Progenitor cell of endocrine pancreas (in vitro differentiated cells): ENCODE results near the gene SYNE2. TPM values are rescaled to one million over a fixed set of nuclear protein-coding genes. Genes with fewer than 3 reads are reported as not detected.

Experiments
- DNase-seq: peaks from one replicate; pipeline ENCODE4 v3.0.0; 2021; ENCODE audit warnings: low spot score; ENCODE audit not compliant: unreplicated experiment
- H3K27ac Mint-ChIP-seq: 2 replicates; pipeline ENCODE4 v1.8.0; 2021; ENCODE audit warnings: mild to moderate bottlenecking, moderate library complexity, mixed read lengths
- H3K27me3 Mint-ChIP-seq: 2 replicates; pipeline ENCODE4 v1.8.0; 2021; ENCODE audit warnings: mixed read lengths
- H3K36me3 Mint-ChIP-seq: 2 replicates; pipeline ENCODE4 v1.8.0; 2022; ENCODE audit warnings: mixed read lengths; ENCODE audit not compliant: insufficient read depth
- H3K4me1 Mint-ChIP-seq: 2 replicates; pipeline ENCODE4 v1.8.0; 2021; ENCODE audit warnings: low read depth, mixed read lengths
- H3K4me3 Mint-ChIP-seq: 2 replicates; pipeline ENCODE4 v1.8.0; 2021; ENCODE audit warnings: low read depth, mild to moderate bottlenecking, moderate library complexity, mixed read lengths
- H3K9me3 Mint-ChIP-seq: 2 replicates; pipeline ENCODE4 v1.8.0; 2021; ENCODE audit warnings: low read depth, mixed read lengths
- total RNA-seq: library from RNA; stranded (reverse); gene quantifications from 2 replicates; pipeline ENCODE4 v1.2.1, GENCODE V29; 2021
- TF ChIP-seq, protein P1 (sequence below): fragments of 200-600 bp; sonication (generic); IDR thresholded peaks from one replicate; pipeline ENCODE4 v1.5.0; 2021; ENCODE audit warnings: antibody characterized with exemption, mild to moderate bottlenecking; ENCODE audit not compliant: unreplicated experiment

Gene SYNE2
- total RNA-seq, 1 donor from 2014 or later, result 108 TPM

DNA sequence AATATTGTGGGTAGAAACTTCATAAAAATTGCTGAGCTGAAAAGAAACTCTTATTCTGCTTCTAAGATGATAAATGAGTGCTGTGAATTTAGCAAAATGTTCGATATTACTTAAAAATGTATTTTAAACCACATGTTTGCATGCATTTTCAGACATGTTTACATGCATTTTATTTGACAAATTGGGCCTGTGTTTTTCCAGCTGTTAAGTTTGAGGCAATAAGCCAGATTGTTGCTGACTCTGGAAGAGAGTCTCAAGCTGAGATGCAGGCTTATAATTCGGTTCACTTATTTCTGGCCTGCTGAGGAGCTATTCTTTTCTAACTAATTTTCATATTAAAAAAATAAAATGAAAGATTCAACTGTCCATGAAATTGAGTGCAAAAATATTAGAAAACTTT, 110.1 kb downstream of the SYNE2 start:
- TF ChIP-seq, protein P1, sequence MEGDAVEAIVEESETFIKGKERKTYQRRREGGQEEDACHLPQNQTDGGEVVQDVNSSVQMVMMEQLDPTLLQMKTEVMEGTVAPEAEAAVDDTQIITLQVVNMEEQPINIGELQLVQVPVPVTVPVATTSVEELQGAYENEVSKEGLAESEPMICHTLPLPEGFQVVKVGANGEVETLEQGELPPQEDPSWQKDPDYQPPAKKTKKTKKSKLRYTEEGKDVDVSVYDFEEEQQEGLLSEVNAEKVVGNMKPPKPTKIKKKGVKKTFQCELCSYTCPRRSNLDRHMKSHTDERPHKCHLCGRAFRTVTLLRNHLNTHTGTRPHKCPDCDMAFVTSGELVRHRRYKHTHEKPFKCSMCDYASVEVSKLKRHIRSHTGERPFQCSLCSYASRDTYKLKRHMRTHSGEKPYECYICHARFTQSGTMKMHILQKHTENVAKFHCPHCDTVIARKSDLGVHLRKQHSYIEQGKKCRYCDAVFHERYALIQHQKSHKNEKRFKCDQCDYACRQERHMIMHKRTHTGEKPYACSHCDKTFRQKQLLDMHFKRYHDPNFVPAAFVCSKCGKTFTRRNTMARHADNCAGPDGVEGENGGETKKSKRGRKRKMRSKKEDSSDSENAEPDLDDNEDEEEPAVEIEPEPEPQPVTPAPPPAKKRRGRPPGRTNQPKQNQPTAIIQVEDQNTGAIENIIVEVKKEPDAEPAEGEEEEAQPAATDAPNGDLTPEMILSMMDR, result no peak
- Mint-ChIP-seq H3K9me3 (no peaks in the 10 kb centered on the region), H3K27me3 (no peaks in the 10 kb centered on the region), H3K27ac (no peak overlapping the region), H3K4me1 (no peaks in the 10 kb centered on the region), H3K36me3 (peaks cover 4% of the 10 kb centered on the region), H3K4me3 (no peak overlapping the region)
- no peak for DNase-seq

DNA sequence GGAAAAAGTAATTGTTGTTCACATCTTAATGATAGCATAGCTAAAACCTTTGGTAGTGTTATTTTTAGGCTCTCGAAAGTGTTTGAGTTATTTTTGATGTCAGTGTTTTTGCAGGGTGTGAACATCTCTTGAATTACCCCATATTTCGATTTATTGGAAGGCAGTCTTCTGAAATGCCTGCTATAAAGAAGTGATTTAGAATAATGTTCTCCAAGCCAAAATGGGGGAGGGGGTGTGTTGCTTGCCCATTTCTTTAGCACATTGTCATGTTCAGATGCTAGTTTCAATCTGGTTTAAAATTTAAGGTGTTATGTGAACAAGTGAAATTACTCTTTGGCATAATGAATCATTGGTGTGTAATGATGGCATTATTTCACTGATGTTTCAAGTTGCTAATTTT, 110.6 kb downstream of the SYNE2 start:
- no peak overlapping the region for H3K27ac Mint-ChIP-seq
- no peak for DNase-seq
- no peaks in the 10 kb centered on the region for H3K4me1 Mint-ChIP-seq
- no peak overlapping the region for H3K4me3 Mint-ChIP-seq
- H3K36me3 Mint-ChIP-seq, result peaks cover 4% of the 10 kb centered on the region
- TF ChIP-seq, protein P1, result no peak
- H3K27me3 Mint-ChIP-seq, result no peaks in the 10 kb centered on the region
- no peaks in the 10 kb centered on the region for H3K9me3 Mint-ChIP-seq

DNA sequence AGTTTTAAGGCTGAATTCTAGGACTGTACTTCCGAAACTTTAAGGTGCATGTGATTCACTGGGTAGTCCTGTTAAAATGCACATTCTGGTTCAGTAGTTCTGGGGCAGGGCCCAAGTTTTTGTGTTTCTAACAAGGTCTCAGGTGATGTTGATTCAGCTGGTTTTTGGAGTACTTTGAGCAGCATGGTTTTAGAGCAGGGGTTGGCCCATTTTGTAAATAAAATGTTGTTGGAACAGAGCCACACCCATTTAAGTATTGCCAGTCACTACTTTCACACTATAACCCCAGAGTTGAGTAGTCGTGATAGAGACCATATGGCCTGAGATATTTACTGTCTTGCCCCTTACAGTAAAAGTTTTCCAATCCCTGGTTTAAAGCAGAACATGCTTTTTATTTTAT, 111.3 kb downstream of the SYNE2 start:
- Mint-ChIP-seq H3K36me3 (peaks cover 7% of the 10 kb centered on the region), H3K4me1 (no peaks in the 10 kb centered on the region), H3K4me3 (no peak overlapping the region), H3K27ac (no peak overlapping the region), H3K9me3 (no peaks in the 10 kb centered on the region), H3K27me3 (no peaks in the 10 kb centered on the region)
- TF ChIP-seq, protein P1, result no peak
- DNase-seq, result no peak

DNA sequence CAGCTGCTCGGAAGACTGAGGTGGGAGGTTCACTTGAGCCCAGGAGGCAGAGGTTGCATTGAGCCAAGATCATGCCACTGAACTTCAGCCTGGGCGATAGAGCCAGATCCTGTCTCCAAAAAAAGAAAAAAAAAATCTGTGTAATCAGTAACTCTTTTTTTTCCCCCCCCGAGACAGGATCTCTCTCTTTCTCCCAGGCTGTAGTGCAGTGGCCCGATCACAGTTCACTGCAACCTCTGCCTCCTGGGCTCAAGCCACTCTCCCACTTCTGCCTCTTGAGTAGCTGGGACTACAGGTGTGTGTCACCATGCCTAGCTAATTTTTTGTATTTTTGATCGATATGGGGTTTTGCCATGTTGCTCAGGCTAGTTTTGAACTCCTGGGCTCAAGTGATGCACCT, 113.6 kb downstream of the SYNE2 start:
- no peak overlapping the region for H3K27ac Mint-ChIP-seq
- TF ChIP-seq, protein P1, result no peak
- no peak overlapping the region for H3K4me3 Mint-ChIP-seq
- DNase-seq, result no peak
- no peaks in the 10 kb centered on the region for H3K4me1 Mint-ChIP-seq
- H3K27me3 Mint-ChIP-seq, result no peaks in the 10 kb centered on the region
- H3K36me3 Mint-ChIP-seq, result peaks cover 10% of the 10 kb centered on the region
- H3K9me3 Mint-ChIP-seq, result no peaks in the 10 kb centered on the region

DNA sequence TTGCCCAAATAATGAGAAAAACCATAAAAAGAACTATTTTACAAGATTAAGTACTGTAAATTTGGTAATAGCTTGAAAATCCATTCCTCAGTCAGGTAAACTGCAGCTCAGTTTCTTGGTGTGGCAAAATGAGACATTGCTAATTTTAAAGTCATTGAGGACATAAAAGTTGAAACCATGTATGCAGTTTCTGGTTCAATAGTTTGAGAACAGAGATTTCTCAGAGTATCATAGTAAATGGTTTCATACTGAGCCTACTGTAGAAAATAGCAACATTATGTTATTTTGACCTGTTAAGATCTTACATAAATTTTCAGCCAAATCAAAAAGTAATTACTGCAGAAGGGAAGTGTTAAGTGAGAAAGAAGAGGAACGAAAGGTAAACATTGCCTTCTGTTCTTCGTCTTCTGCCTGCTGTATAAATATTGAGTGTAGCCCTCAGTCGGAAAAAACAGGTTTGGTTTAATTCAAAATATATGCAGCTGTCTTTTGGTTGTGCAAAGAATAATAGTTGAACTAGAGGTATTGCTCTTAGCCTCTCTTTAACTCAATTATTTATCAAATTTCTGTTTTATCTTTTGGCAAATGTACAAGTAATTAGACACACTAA, 119.6 kb downstream of the SYNE2 start:
- Mint-ChIP-seq H3K9me3 (no peaks in the 10 kb centered on the region), H3K36me3 (peaks cover 11% of the 10 kb centered on the region), H3K4me1 (no peaks in the 10 kb centered on the region), H3K27me3 (no peaks in the 10 kb centered on the region), H3K27ac (no peak overlapping the region), H3K4me3 (no peak overlapping the region)
- no peak for DNase-seq
- TF ChIP-seq, protein P1, result no peak
